Fibroblast of skin of back (primary cell): ENCODE measurements around the gene SPAG6.
"Not testable (repeated sequence)": the region's sequence is repeated elsewhere in the genome, so short reads cannot be mapped to it uniquely, and the experiment has no call there.

Experiments used
- DNase-seq: peaks from one replicate; pipeline ENCODE4 v3.0.0-alpha.2; 2013

SPAG6 gene

DNA sequence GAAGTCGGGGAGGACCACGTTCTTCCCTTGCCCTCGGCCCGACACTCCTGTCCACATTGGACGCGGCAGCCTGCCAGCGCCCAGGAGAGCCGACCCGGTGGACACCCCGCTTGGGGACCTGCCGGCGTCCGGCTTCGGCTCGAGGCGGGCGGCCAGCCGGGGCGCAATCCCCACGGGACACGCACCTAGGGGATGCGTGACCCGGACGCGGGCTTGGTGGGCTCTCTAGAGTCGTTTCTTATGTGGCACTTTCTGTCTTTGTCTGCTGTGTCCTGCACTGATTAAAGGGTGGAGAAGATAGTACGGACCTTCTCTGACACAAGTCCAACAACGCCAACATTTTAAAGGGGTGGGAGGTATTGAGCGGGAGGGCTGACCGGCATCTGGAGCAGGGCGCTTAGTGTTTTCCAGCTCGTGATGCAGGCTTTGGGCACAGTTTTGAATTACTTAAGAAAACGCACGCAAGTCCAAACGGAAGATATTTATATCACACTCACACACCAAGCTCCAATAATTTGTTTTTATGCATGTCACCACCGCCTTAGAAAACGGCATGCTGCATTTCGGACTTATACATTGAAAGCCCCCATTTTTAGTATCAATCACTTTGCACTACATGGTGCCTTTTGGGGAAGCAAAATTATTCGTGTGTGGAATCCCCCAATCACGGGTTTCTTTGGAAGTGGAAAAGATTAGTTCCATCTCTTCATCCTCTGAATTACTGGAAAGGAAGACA lies 3.9 kb upstream of the SPAG6 start:
- DNase-seq, result no peak

GRCh38 chr10:22341926-22342196 lies 3.4 kb upstream of the SPAG6 start:
- no peak for DNase-seq

DNA sequence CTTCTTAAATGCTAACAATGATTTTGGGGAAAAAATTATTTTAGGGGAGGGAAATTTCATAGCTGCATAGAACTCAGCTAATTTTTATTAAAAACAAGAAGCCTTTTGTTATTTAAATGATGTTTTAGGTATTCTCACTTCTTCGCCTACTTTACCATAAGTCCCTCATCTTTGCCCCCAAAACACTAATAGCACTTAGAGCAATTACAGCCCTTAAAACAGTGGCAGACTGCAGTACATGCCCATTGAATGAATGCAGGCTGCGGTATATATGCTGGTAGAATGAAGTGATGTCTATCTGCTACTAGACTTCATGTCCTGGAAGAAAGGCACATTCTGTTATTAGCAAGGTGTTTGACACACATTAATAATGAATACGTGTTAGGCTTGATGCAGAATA lies 2.9 kb upstream of the SPAG6 start:
- DNase-seq, result no peak

DNA sequence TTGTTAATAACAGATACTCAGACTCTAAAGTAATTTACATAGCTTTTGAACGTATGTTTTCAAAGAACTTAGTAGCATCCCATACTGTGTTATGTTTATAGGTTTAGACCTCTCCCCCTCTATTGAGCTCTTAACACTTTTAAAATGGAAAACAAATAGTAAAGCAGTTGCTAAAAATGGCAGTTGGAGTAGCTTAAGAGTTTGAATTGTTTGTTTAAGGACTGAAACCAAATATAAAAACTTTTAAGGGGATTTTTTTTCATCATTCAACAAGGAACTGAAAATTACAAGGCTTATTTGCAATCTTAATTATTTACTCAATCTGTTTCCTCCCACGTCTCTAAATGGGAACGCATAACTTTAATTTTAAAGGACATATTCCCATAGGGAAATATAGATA lies 1.6 kb upstream of the SPAG6 start:
- DNase-seq, result no peak

DNA sequence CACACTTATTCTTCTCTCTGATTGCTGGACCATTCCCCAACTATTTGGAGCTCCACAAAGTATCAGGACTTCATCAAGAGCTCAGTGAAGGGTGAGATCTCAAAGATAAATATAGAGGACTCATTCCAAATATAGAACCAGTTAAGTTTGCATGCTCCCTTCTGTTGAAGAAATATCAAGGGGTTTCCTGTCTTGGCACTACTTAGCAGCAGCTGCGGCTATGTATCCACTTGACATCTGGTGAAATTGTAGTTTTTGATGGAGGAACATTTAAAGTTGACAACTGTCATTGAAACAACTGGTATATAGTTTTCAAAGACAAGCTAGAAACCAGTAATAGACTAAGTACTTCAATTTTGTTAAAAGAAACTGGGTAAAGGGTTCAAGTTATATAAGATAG lies 1.0 kb upstream of the SPAG6 start:
- DNase-seq, result no peak

DNA sequence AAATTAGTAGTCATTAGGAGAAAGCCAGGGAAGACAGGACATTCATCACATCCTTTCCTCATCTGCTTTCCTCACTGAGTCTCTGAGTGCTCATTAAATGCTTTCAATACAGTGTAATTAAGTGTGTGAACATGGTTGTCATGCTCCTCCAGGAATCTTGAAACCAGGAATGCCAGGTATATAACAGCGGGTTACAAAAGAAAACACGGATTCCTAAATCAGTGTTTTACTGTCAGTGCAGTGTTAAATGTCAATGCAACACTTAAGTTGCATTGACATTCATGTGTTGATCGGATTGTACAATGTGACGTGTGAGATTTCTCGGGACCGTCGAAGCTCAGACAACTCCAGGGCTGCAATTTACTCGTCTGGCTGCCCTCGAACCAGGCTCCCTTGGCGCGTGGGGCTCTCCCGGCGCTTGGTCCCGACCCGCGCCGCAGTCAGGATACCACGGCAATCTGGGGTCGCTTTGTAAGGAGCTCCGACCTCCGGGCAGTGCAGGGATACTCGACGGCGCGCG lies 455 bp upstream of the SPAG6 start:
- DNase-seq, result no peak

- DNase-seq, result no peak
These were observed 883 bp downstream of the SPAG6 start for GRCh38 chr10:22346096-22346661.

DNA sequence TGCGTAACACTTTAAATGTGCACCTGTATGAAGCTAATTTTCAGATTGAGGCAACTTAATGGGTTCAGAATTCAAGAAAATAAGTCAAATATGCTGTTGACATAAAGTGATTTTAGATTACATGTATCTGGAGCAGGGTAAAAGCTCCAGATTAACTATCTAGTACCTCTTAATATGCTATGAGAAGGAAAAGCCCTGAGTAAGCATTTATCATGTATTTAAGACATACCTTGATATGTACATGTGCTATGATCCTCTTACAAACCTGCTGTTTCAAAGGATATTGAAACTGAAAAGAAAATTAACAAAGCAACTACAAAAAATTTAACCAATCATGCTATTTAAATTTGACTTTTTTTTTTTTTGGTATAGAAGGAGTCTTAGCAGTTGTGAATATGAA lies 4.5 kb downstream of the SPAG6 start:
- no peak for DNase-seq

DNA sequence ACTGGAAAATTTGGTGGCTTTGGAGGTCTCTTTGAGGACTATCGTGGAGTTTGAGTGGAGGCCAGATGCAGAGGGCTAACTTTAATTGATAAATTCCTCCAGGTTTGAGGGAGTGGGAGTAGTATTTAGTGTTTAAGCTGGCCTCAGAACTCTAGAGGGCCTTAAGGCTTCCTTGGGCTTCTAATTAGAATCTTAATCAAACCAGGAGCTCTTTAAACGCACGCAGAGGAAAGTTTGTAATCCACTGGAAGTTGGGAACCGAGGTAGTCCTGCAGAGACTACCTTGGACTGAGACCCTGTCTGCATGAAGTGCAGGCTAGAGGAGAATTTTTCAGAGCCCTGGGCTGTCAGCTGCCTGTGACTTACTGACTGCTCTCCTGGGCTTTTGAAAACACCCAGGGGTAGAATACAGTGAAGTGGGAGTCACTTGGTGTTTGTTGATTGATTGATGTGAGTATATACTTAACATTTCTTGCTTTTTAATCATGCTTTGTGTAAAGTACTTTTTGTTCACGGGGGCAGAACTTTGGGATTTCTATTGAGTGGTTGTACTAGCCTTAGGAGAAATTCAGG lies 5.9 kb downstream of the SPAG6 start:
- DNase-seq, result no peak

GRCh38 chr10:22356324-22356873 lies 11.1 kb downstream of the SPAG6 start:
- no peak for DNase-seq

DNA sequence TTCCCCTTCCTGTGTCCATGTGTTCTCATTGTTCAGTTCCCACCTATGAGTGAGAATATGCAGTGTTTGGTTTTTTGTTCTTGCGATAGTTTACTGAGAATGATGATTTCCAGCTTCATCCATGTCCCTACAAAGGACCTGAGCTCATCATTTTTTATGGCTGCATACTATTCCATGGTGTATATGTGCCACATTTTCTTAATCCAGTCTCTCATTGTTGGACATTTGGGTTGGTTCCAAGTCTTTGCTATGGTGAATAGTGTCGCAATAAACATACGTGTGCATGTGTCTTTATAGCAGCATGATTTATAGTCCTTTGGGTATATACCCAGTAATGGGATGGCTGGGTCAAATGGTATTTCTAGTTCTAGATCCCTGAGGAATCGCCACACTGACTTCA lies 12.5 kb downstream of the SPAG6 start:
- not testable (repeated sequence) for DNase-seq

GRCh38 chr10:22363305-22363704 lies 18.0 kb downstream of the SPAG6 start:
- no peak for DNase-seq

- DNase-seq, result no peak
These were observed 19.3 kb downstream of the SPAG6 start for GRCh38 chr10:22364407-22365140.

DNA sequence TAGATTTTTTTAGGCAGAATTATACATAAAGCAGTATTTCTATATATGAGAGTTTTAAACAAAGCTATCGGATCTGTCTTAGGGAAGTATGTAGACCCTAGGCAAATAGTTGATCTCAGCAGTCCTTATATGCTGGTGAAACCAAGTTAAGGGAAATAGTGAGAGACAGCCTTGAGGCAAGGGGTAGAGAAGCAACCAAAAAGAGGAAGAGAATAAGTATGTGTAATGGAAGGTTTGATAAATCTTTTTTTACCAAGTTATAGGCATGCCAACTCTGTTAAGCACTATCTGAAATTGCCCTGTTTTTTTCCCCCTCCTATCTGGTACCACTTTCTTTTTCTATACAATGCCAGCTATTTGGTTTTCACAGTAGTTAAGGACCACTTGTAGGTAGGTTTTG lies 19.9 kb downstream of the SPAG6 start:
- DNase-seq, result no peak

- DNase-seq, result peak; percentile 23
These were observed 20.5 kb downstream of the SPAG6 start for GRCh38 chr10:22365644-22366434.

DNA sequence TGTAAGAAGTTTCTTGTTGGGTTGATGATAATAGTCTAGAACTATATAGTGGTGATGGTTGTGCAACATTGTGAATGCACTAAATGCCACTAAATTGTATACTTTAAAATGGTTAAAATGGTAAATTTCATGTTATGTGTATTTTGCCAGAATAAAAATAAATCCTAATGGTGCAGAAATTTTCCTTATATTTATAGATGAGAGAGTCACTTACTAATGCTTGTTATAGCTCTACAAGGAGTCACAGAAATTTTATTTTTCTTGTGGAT lies 21.1 kb downstream of the SPAG6 start:
- DNase-seq, result no peak

DNA sequence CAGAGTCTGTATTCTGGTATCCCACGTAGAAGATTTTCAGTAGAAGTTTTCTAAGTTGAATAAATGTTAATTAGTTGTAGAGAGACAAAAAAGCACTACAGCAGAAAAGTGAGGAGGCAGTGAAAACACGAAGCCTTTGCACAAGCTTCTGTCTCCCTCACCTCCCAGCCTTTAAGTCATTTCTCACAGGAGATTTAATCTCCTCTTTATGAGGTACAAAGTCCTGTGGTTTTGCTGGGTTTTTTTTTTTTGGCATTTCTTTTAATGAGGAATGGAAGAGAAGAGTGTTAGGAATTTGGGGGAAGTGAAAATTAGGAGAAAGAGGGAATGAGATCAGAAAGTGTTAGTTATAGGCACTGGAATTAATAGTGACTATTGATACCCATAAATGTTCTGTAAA lies 21.5 kb downstream of the SPAG6 start:
- DNase-seq, result no peak

DNA sequence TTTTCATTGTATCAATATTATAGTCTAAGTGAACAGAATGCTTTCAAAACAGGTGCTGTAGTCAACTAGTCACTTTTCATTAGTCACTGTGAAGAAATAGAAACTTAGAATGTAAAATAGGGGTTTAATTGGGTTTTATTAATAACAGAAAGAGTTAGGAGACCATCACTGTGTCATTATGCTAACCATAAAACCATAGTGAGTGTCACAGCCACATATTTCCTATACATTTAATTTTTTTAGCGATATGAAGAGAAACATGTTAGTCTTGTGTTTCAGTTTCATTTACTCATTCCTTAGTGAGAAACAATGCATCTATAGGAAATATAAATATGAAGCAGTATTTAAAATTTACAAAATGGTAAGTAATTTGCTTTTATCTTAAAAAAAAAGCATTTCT lies 22.2 kb downstream of the SPAG6 start:
- DNase-seq, result no peak

GRCh38 chr10:22368402-22368801 lies 23.1 kb downstream of the SPAG6 start:
- no peak for DNase-seq

DNA sequence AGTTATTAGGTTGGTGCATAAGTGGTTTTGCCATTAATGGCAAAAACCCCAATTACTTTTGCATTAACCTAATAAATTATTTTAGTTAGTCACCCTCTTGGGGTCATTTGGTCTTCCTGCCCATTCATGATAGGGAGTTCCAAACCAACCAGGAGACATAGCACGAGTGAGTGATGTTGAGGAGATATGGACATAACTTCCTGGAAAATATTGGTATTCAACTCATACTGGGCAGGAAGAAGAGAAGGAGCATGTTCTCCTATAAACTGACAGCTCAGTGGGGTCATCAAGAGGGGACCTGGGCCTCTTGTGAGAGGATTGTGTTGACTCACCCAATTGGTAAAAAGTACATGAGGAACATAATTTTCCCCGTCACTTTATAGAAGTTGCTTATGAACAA lies 23.7 kb downstream of the SPAG6 start:
- no peak for DNase-seq

- peak; percentile 12 for DNase-seq
These were observed 24.3 kb downstream of the SPAG6 start for GRCh38 chr10:22369434-22370072.

GRCh38 chr10:22370320-22370719 lies 25.0 kb downstream of the SPAG6 start:
- DNase-seq, result no peak
